ENCODE results near the gene GRIP1. TPM values are rescaled to one million over a fixed set of nuclear protein-coding genes. Genes with fewer than 3 reads are reported as not detected.

GRIP1 gene
- total and polyA plus RNA-seq, 2 of the 4 experiments (the other 2 are of a cell fraction) = under 0.01 to 0.07 TPM

DNA sequence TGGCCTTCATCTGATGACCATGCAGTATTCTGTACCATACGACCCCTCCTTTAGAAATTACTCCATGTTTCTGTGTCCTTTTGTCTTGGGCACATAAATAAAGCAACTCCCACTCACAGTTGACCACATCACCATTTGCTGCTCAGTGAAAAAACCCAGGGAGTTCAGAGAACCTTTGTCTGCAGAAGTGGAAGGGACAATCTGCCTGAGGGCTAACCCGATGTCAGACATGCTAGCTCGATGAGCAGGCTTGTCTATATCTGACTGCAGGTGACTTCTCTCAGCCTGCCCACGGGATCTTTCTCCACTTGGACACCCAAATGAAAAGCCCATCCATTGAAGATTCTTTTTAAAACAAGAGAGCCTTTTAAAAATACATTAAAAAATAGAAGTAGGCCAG lies 45.7 kb upstream of the GRIP1 start:
- Histone ChIP-seq H3K27me3 (ENCODE audit: control insufficient read depth, insufficient read depth, low read length) (no peaks in the 10 kb centered on the region), H3K4me3 (ENCODE audit: insufficient read depth, low read depth, low read length) (no peak overlapping the region), H3K23ac (ENCODE audit: low read depth, low read length) (no peak overlapping the region), H2BK15ac (ENCODE audit: low read depth, low read length) (no peak overlapping the region), H3K18ac (ENCODE audit: low read depth, low read length) (no peak overlapping the region), H3K36me3 (ENCODE audit: control insufficient read depth, insufficient read depth, low read length) (no peaks in the 10 kb centered on the region), H3K4me2 (ENCODE audit: low read depth, low read length) (no peak overlapping the region), H2AK9ac (replicated peaks; ENCODE audit: low read depth, low read length, poor library complexity) (no peak overlapping the region), H2BK5ac (ENCODE audit: low read depth, low read length, poor library complexity, severe bottlenecking) (no peak overlapping the region), H3K79me1 (ENCODE audit: low read depth in 1 of 2, low read length in 2 of 2) (no peaks in the 10 kb centered on the region), H4K8ac (ENCODE audit: low read depth in 2 of 2, low read length in 2 of 2) (no peak overlapping the region), H2AFZ (replicated peaks; ENCODE audit: low read length, poor library complexity) (no peak overlapping the region), H2BK120ac (ENCODE audit: low read depth, low read length) (no peak overlapping the region), H3K4me1 (ENCODE audit: control insufficient read depth, insufficient read depth, low read length) (no peaks in the 10 kb centered on the region), H3K27ac (ENCODE audit: insufficient read depth, low read length) (no peak overlapping the region), H3K56ac (ENCODE audit: extremely low read depth, insufficient read depth, low read length) (no peak overlapping the region), H4K20me1 (ENCODE audit: insufficient read depth, low read length) (no peaks in the 10 kb centered on the region), H3K9me3 (ENCODE audit: control insufficient read depth, insufficient read depth, low read length) (no peaks in the 10 kb centered on the region), H4K5ac (ENCODE audit: low read depth, low read length) (no peak overlapping the region), H3K9ac (ENCODE audit: low read depth, low read length) (no peak overlapping the region), H4K91ac (ENCODE audit: insufficient read depth, low read depth, low read length) (no peak overlapping the region), H2BK20ac (ENCODE audit: low read depth, low read length) (no peak overlapping the region), H3K9me1 (ENCODE audit: insufficient read depth, low read length) (no peaks in the 10 kb centered on the region), H2AK5ac (ENCODE audit: low read depth, low read length) (no peak overlapping the region), H3K14ac (replicated peaks; ENCODE audit: low read depth, low read length) (no peak overlapping the region), H3K4ac (ENCODE audit: low read depth, low read length) (no peak overlapping the region)
- 100% methylated on average over 1 of the region's 4 CpGs; no CpG with 5 or more reads in 1 of the 2 experiments for WGBS, 2 experiments (ENCODE audit: extremely low coverage in 2 of 2, insufficient read length in 1 of 2)
- DNase-seq (no peak), ATAC-seq (ENCODE audit: low read depth) (no peak)
- no peak for TF ChIP-seq RAD21 (IDR thresholded peaks at IDR 0.05; ENCODE audit: low read length)
- TF ChIP-seq, protein P1, sequence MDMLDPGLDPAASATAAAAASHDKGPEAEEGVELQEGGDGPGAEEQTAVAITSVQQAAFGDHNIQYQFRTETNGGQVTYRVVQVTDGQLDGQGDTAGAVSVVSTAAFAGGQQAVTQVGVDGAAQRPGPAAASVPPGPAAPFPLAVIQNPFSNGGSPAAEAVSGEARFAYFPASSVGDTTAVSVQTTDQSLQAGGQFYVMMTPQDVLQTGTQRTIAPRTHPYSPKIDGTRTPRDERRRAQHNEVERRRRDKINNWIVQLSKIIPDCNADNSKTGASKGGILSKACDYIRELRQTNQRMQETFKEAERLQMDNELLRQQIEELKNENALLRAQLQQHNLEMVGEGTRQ (IDR thresholded peaks at IDR 0.05; ENCODE audit: low read depth, low read length) = no peak
- TF ChIP-seq CHD1 (IDR thresholded peaks at IDR 0.05; ENCODE audit: low read depth, low read length) = no peak
- TF ChIP-seq NFE2L2 (IDR thresholded peaks at IDR 0.05; ENCODE audit: low read depth, low read length) = no peak
- TF ChIP-seq MAFK (IDR thresholded peaks at IDR 0.05; ENCODE audit: low read depth, low read length) = no peak
- TF ChIP-seq MAZ (IDR thresholded peaks at IDR 0.05; ENCODE audit: borderline replicate concordance, low read depth, low read length) = no peak
- TF ChIP-seq RFX5 (IDR thresholded peaks at IDR 0.05; ENCODE audit: low read depth, low read length) = no peak
- TF ChIP-seq MXI1 (IDR thresholded peaks at IDR 0.05; ENCODE audit: borderline replicate concordance, low read depth, low read length) = no peak
- in situ Hi-C loops (cut with MboI; ENCODE audit: low sequenced_read_pairs) = no loop called here
- intact Hi-C loops (cut with micrococcal nuclease) = no loop called here
- dilution Hi-C loops (cut with HindIII; ENCODE audit: low sequenced_read_pairs, unreplicated experiment) = no loop called here
- BruUV-seq (replicated peaks) = no TSS peak
- ChIA-PET CTCF (interaction anchor here (1.2 kb wide), 1 partner anchor 16 kb away, joined by 3 read pairs; no protein-coding TSS in a partner anchor), POLR2A (ENCODE audit: unreplicated experiment) (no interaction called here)
